GM21360 (cell line): Measurements from ENCODE around the gene TBCD.
"Not testable (repeated sequence)": the region's sequence is repeated elsewhere in the genome, so short reads cannot be mapped to it uniquely, and the experiment has no call there.

Experiments
- ATAC-seq: cut with Tn5 transposase; IDR thresholded peaks from one replicate; pipeline ENCODE4 v1.9.1; 2021; ENCODE audit warnings: mild to moderate bottlenecking, moderate library complexity; ENCODE audit not compliant: unreplicated experiment

TBCD gene

DNA sequence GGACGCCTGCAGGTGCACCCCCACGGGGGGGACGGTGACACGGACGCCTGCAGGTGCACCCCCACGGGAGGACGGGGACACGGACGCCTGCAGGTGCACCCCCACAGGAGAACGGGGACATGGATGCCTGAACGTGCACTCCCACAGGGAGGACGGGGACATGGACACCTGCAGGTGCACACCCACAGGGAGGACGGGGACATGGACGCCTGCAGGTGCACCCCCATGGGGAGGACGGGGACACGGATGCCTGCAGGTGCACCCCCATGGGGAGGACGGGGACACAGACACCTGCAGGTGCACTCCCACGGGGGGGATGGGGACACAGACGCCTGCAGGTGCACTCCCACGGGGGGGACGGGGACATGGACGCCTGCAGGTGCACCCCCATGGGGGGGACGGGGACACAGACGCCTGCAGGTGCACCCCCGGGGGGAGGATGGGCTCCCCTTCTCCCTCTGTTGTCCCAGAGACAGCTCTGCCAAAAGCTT, 213.0 kb downstream of the TBCD start:
- ATAC-seq = no peak

DNA sequence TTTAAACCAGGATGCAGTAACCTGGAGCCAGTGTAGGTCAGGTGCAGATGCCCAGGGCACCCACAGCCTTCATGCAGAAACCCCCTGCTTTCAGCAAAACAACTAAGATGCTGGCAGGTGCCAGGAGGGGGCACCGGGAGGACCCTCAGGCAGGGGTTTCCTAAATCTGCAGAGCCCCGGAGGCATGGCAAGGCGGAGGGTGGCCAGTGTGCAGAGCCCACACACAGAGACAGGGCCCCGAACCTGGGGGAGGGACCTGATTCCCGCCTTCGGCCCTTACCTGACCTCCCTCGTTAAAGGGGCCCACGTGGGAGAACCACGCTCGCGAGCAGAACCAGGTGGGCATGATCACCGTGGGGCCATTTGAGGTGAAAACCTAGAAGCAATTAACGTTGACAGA, 213.5 kb downstream of the TBCD start:
- no peak for ATAC-seq

DNA sequence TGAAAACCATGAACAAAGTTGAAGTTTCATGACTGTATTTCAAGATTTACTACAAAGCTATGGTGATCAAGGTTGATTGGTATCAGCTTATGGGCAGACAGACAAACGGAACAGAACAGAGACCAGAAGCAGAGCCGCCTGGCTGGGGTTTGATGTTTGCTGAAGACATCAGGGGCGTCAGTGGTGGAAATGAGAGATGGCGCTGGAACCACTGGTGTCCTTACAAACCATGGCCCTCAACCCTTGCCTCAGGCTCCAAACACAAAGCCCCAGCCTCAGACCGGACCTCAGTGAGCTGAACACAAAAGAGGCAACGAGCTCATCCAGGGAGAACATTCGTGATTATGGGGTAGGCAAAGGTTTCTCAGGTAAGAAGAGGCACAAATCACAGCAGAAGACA, 214.6 kb downstream of the TBCD start:
- ATAC-seq = no peak

DNA sequence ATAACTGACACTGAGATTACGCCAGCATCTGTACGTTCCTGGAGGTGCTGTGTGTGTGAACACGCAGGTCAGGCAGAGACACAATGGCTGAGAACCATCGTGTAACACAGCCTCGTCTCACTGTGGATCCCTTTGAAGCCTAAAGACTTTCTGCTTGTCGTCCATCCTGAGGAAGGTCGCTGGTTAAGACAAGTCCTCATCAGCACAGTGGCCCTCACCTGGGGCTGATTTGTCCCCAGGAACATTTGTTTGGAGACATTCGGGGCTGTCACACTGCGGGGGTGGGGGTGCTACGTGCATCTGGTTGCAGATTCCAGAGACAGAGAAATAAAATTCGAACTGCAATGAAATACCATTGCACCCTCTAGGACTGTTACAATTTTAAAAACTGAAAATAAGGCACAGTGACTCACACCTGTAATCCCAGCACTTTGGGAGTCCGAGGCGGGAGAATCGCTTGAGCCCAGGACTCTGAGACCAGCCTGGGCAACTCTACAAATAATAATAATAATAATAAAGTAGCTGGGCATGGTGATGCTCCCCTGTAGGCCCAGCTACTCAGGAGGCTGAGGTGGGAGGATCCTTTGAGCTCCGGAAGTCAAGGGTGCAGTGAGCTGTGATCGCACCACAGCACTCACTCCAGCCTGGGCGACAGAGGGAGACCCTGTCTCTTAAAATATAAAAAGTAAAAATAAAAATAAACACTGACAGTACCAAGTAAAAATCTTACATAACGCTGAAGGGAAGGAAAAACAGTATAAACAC, 215.6 kb downstream of the TBCD start:
- no peak for ATAC-seq

DNA sequence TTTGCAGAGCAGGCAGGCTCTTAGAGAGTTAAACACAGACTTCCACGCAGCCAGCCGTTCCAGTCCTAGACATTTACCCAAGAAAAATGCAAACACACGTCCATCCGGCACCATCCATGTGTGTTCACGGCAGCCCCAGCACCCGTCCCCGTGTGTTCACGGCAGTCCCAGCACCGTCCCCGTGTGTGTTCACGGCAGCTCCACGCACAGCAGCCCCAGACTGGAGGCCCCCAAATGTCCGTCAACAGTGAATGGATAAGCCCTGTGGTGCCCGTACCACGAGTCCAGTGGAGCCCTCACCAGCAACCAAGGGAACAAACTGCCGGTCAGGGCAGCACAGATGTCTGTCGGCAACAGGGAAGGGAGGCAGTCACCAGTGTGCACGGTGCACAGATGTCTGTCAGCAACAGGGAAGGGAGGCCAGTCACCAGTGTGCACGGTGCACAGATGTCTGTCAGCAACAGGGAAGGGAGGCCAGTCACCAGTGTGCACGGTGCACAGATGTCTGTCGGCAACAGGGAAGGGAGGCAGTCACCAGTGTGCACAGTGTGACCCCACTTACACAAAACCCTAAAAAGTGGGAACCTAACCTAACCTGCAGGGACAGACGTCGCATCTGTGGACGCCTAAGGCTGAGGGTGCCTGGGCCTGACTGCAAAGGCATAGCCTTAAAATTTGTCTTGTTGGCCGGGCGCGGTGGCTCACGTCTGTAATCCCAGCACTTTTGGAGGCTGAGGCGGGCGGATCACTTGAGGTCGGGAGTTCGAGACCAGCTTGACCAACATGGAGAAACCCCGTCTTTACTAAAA, 216.4 kb downstream of the TBCD start:
- not testable (repeated sequence) for ATAC-seq

DNA sequence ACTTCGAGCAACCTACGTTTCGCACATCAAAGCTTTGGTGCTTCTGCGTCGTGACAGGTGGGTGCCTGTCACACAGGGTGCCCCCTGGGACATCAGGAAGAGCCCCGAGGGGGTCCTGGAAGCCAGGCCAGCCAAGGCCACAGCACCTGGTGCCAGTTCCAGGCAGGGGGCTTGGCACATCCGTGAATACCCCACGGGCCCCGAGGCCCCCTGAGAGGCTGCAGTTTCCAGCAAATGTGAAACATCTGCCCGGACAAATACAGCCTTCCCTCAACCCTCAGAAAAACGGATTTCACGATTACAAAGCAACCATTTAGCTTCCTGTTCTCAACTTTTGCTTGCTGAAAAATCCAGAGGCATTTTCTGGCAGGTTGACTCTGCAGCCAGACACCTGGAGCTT, 218.2 kb downstream of the TBCD start:
- no peak for ATAC-seq

DNA sequence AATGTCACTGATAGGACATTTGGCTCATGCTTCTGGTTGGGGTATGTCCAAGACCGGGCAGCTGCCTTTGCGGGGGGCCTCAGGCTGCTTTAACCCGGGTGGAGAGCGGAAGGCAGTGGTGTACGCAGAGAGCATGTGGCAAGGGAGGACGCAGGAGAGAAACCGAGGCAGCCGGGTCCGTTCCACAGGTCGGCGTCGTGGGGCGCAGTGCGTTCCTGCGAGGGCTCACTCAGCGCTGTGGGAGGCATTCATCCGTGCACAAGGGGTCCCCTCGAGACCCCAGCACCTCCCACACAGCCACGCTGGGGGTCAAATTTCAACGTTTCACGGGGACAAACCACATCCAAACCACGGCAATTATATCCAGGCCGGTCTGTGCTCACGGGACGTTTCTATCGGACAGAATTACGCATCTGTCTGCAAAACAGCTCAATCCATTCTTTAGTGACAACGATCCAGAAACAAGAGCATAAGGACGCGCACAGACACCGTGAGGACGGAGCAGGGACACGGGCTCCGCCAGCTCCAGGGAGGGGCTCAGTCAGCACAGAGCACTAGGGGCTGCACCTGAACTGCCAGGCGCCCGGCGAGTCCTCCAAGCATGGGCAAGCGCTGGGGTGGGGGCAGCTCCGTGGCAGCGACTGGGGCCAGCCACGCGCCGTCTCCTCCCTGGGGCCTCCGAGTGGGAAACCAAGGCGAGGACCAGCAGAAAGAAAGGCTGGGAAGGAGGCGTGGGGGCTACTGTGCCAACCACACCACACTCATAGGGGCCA, 219.1 kb downstream of the TBCD start:
- ATAC-seq = no peak

DNA sequence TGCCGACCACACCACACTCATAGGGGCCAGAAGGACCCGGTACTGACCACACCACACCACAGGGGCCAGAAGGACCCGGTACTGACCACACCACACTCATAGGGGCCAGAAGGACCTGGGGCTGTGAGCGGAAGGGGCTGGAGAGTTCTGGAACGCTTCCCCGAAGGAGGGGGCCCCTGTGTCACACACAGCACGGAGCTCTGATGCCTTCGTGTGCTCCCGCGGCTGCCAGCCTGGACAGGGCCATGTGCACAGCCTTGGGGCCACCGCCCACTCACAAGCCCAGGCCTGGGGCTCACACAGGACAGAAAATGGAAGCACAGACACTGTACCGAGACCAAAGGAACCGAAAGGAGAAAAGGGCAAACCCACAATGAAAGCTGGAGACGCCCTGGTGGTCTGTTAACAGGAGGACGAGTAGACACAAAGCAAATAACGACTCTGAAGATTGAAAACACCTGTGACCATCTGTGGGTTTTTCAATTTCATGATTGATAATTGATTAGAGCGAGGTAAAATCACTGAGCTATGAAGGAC, 221.0 kb downstream of the TBCD start:
- ATAC-seq = no peak

DNA sequence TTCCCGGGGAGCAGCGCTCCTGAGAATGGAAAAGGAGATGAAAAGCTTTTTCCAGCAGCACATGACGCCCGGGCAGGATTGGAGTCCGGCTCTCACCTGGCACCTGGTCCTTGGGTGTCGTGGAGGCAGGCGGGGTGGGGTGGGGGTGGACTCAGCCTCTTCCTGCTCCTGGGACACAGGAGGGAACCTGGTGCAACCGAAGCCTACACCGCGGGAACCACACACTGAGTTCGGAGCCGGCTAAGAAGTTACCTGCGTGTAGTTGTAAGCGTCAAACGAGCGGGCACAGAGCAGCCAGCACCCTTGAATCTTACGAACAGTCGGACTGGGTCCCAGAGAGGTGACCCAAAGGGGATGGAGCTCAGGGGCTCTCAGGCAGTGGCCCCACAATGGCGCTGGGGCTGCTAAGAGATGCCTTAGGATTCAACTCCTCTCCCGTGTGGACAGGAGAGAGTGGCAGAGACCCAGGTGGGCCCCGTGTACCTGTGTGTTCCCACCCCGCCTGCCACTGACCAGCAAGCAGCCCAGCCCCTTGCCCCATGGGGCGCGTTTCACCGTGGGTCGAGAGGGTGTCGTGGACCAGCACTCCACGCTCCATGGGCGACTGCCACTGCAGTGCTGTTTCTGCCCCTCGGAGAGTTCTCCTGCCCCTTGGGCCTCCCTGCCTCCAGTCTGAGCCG, 221.7 kb downstream of the TBCD start:
- ATAC-seq = no peak

DNA sequence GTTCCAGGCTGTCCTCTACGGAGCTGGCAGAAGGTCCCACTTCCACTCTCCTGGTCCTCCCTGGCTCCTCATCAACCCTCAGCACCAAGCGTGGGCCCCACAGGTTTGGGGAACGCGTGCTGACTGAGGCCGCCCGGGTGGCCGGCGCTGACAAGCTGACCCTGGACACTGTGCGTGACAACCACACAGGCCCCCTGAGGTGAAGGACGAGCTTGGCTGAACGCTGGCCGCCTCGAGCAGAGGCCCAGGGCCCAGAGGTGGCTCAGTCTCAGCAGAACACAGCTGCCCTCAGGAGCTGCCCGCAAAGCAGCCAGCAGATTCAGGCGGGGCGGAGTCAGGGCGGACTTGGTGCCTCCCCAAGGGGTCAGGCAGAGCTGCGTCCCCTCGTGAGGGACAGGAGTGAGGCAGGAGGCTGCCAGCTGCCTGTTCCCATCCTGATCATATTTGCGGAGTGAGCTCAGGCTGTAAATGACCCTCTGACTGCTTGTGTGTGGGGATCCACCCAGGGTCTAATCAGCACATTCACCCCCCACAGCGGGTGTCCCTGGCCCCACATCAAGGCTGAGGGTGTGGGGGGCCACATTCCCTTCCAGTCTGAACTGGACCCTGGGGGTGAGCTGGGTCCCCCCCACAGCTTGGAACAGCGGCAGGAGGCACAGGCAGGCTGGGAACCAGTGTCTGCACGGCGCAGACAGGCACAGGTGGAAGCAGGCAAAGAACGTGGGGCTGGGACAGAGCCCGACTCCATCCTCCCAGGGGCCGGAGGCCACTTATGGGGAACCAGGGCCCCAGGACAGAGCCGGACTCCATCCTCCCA, 222.5 kb downstream of the TBCD start:
- ATAC-seq = no peak

DNA sequence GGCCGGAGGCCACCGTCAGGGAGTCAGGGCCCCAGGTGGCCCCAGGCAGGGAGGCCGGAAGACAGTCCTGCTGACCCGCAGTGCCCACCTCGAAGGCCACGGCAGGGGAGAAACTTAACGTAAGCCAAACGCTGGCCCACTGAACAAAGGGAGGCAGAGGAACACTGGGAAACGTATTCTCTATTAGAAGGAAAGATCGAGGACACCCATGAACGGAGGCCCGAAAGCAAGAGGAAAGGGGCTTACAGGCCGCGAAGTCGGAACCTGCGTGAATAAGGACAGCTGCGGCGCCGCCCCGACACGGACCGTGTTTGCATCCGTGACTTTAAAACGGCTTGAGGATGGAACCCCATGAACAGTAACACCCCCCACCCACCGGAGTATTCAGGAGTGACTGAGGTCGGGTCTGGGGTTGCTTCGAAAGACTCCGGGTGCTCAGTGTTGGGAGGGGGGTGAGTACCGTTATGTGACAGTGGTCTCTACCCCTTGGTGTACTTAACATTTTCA, 225.2 kb downstream of the TBCD start:
- no peak for ATAC-seq

DNA sequence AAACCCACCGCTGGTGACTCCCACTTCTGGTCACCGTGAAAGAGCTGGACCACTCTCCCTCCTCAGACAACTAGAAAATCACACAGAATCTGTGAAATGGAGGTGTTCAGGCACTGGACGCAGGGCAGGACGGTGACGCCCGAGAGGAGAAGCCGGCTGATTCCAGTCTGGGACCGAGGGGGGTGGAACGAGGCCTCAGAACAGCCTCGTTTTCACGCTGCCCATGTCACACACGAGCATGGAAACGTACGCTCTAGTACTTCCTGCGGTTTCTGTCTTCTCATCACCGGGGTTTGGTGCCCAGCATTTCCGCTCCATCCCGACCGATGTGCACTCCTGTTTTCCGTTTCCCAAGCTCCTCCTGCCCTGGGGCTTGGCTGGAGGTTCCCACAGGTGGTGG, 225.7 kb downstream of the TBCD start:
- no peak for ATAC-seq

DNA sequence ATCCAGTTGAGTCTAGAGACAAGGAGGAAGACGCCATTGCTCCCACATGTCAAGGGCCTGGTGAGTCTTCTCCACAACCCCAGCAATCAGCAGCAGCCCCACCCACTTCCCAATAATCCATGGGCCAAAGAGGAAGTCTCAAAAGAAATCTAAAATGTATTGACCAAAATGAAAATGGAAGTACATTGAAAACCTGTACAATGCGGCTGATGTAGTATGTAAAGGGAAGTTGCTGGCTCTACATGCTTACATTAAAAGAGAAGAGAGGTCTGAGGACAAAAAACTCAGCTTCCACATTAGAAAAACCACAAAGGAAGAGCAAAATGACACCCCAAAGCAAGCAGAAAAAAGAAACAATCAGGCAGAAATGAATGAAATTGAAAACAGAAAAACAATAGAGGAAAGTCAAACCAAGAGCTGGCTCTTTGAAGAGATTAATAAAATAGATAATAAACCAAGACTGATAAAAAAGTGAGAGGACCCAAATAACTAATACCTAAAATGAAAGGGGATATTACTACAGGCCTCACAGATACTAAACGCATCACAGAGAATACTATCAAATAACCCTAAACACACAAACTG, 227.0 kb downstream of the TBCD start:
- no peak for ATAC-seq

DNA sequence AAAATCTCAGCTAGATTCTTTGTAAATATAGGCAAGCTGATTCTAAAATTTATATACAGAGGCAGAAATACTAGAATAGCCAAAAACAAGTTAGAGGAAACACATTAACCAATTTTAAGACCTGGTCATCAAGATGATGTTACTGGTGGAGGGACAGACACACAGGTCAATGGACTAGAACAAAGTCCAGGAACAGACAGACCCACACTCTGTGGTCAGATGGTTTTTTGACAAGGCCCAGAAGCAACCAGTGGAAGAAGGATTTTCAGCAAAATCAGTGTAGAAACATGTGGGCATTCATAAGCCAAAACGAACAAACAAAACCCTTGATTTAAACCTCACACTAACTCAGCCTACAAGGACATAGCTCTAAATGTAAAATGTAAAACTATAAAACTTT, 227.9 kb downstream of the TBCD start:
- no peak for ATAC-seq

DNA sequence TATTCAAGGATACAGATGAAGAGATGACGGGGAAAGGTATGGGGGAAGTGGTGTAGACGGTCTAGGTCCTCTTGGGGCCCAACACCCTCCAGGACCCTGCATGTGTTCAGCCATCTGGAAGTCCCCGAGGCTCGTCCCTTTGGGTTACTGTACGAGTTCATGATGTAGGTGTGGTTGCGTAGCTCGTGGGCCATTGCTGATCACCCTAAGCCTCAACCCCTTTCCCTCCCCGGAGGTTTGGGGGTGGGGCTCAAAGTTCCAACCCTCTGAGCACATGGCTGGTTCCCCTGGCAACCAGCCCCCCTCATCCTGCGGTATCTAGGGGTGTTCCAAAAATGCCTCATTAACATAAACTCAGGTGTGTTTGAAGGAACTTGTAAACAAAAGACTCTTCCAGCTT, 228.8 kb downstream of the TBCD start:
- ATAC-seq = no peak

DNA sequence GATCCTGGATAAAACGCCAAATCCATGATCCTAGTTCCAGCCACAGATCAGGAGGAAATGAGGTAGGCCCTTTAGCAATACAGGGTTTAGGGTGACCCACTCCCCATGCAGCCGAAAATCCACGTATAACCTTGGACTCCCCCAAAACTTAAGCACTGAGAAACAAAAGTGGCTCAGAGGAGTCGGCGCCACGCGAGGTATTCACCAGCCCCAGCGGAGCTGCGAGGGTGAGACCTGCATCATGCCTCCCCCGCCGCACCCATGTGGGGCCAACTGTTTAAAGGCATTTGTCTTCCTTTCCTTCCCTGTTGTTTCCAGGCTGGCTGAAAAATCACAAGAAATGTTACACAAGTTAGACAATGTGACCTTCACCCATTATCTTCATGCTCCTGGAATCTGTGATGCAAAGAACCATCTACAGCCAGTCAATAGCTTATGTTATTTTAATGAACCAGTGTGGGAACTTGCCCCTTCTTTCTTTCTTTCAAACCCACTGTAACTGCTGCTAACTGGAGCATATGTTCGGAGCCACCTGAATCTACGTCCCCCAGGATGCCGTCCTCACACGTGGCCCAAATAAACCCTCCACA, 229.4 kb downstream of the TBCD start:
- ATAC-seq = no peak

DNA sequence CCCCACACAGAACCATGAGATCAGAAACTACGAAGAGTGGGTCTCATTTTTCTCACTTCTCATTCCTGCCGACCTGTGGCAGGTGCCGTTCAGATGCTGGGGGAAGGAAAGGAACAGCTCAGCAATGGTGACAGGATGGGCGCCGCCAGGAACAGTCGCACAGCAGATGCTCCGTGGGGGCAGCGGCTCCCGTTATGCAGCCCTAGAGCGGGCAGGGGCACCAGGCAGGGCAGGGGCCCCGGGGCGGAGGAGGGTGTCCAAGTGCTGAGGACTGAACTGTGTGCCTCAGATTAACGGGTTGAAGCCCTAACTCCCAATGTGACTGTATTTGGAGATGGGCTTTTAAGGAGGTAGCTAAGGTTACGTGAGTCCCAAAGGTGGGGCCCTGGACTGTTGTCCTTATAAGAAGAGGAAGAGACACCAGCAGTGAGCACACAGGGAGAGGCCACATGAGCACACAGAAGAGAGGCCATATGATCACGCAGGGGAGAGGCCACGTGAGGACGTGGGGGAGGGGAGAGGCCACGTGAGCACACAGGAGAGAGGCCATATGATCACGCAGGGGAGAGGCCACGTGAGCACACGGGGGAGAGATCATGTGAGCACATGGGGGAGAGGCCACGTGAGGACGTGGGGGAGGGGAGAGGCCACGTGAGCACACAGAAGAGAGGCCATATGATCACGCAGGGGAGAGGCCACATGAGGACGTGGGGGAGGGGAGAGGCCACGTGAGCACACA, 231.8 kb downstream of the TBCD start:
- ATAC-seq = no peak

DNA sequence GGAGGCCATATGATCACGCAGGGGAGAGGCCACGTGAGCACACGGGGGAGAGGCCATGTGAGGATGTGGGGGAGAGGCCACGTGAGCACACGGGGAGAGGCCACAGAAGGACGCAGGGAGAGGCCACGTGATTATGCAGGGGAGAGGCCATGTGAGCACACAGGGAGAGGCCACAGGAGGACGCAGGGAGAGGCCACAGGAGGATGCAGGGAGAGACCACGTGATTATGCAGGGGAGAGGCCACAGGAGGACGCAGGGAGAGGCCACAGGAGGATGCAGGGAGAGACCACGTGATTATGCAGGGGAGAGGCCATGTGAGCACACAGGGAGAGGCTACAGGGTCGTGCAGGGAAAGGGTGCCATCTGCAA, 232.4 kb downstream of the TBCD start:
- not testable (repeated sequence) for ATAC-seq
